ENCODE measurements around the gene SLC50A1.
A peak's percentile ranks its signal among the peaks of the same experiment; 100 is the strongest.
"Not testable (repeated sequence)": the region's sequence is repeated elsewhere in the genome, so short reads cannot be mapped to it uniquely, and the experiment has no call there.

SLC50A1 gene

DNA sequence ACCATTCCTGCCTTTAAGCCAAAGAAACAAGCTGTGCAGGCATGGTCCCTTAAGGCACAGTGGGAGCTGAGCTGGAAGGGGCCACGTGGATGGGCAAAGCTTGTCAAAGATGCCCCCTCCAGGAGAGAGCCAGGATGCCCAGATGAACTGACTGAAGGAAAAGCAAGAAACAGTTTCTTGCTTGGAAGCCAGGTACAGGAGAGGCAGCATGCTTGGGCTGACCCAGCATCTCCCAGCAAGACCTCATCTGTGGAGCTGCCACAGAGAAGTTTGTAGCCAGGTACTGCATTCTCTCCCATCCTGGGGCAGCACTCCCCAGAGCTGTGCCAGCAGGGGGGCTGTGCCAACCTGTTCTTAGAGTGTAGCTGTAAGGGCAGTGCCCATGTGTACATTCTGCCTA lies 1.3 kb upstream of the SLC50A1 start:
- no peak for DNase-seq

DNA sequence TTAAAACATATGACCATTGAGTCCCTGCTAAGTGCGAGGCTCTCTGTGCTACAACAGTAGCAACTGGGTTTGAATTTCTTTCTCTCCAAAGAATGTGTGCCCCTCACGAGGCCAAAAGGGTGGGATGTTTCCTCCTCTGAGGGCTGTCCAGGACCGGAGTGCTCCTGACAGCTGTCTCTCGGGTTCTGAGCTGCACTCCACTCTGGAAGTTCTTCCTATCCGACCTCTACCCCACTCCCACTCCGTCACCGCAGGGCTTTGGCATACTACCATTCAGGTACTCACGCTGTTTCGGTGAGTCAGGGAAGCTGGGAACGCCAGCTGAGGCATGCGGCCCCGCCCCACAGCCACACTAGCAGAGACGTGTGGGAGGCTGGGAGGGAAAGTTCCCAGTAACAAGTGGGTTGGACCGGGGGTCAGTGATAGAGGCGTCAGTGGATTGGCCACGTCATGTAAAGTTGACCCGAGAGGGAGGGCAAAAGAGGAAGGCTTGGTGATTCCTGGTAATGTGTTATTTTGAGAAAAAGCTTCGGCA lies 705 bp upstream of the SLC50A1 start:
- peak in 41 of 58 donors; percentile 23 to 72 (median 52) for DNase-seq

DNA sequence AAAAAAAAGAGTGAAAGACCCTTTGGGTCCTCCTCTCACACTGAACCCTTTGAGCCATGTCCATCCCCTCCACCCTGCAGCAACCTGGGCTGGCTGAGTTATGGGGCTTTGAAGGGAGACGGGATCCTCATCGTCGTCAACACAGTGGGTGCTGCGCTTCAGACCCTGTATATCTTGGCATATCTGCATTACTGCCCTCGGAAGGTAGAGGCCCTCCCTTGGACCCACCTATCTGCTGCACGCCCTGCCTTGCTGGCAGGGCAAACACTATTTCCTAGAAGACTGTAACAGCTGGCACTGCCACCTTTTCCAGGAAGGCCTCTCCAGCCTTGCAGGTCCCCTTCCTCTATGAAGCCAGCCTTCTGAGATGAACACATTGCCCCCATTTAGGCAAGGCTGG lies 1.1 kb downstream of the SLC50A1 start:
- DNase-seq, result peak in 1 of 58 donors; percentile 6

DNA sequence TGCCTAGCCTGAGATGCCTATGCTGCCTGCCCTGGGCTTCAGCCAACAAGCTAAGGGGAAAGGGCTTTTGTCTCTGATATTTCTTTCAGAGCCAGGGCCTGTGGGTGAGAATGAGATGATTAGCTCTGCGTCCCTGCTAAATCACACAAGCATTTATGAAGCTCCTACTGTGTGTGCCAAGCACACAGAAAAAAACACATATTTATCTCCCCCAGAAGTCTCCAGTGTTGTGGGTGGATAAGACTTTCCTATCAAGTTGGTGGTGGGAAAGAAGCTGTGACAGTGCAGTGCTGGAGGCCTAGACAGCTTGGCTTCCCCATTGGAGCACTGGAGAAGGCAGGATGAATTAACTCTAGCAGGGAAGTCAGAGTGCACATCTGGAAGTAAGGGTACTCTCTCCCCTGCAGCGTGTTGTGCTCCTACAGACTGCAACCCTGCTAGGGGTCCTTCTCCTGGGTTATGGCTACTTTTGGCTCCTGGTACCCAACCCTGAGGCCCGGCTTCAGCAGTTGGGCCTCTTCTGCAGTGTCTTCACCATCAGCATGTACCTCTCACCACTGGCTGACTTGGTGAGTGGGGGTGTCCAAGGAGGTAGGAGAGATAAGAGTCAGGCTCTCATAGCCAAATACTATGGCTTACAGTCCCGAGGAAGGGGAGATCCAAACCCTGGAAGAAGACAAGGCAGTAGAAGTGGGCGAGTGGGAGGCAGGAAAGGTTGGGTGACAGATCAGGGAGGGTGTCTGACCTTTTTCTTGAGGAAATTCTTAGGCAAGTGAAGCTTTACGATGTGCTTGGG lies 1.7 kb downstream of the SLC50A1 start:
- DNase-seq, result no peak

GRCh38 chr1:155139895-155140629 lies 4.4 kb downstream of the SLC50A1 start, which contains the start of gene DPM3:
Gene DPM3 (minus strand): TSS chr1:155140531. CDS start chr1:155140240, 291 bp downstream.
- DNase-seq, result peak; percentile 36 to 92 (median 85)

DNA sequence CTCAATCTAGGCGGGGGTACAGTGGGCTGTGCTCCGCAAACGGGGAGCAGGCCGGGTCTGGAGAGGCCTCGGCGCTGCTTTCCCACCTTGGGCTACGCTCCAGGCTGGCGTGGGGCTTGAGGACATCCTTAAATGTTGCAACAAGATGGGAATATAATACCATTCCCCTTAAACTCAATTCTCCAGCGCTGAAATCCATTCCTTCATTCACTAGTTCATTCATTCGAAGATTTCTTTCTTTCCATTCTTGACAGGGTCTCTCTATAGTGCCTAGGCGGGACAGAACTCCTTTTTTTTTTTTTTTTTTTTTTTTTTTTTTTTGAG lies 4.9 kb downstream of the SLC50A1 start:
- DNase-seq, result no peak

- no peak for DNase-seq
Observed at GRCh38 chr1:155141749-155142148, 6.1 kb downstream of the SLC50A1 start.

DNA sequence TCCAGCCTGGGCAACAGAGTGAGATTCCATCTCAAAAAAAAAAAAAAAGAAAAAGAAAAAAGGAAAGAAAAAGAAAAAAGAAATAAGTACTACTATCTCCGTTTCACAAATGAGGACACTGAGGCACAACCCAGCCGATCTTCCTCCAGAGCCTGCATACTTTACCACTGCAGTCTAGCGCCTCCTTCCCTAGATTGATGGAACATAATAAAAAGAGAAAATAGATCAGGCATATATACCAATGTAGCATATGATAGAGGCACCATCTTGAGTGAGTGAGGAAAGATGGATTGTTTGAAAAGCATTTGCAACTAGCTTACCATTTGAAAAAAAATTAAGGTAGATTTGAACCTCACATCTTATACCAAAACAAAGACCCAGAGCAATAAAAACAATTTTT lies 9.8 kb downstream of the SLC50A1 start:
- DNase-seq, result no peak

GRCh38 chr1:155155996-155156643 lies 20.5 kb downstream of the SLC50A1 start:
- DNase-seq, result not testable (repeated sequence)

- no peak for DNase-seq
Observed at GRCh38 chr1:155158991-155159390, 23.3 kb downstream of the SLC50A1 start.

- DNase-seq, result no peak
Observed at GRCh38 chr1:155160128-155160527, 24.5 kb downstream of the SLC50A1 start.

DNA sequence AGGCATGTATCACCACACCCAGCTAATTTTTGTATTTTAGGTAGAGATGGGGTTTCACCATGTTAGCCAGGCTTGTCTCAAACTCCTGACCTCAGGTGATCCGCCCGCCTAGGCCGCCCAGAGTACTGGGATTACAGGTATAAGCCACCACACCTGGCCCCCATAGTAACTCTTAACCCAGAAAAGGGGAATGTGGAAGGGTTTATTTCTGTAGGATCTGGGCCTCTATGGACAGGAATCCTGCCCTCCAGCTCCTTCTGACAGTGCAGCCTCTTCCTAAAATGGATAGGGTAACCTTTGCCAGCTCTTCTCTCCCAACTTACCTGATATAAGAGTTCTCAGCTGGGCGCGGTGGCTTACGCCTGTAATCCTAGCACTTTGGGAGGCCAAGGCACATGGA lies 27.0 kb downstream of the SLC50A1 start:
- not testable (repeated sequence) for DNase-seq

DNA sequence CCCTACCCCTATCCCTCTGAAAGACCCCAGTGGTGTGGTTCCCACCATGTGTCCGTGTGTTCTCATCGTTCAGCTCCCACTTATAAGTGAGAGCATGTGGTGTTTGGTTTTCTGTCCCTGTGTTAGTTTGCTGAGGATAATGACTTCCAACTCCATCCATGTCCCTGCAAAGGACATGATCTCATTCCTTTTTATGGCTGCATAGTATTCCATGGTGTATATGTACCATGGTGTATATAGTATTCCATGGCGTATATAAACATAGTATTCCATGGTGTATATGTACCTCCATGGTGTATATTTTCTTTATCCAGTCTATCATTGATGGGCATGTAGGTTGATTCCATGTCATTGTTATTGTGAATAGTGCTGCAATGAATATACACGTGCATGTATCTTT lies 28.1 kb downstream of the SLC50A1 start:
- not testable (repeated sequence) for DNase-seq

- DNase-seq, result not testable (repeated sequence)
Observed at GRCh38 chr1:155164625-155165024, 29.0 kb downstream of the SLC50A1 start.

GRCh38 chr1:155166051-155166470 lies 30.4 kb downstream of the SLC50A1 start:
- no peak for DNase-seq

- DNase-seq, result peak in 31 of 58 donors; percentile 22 to 79 (median 47)
Observed at GRCh38 chr1:155166471-155167165, 31.0 kb downstream of the SLC50A1 start.

- DNase-seq, result peak in 56 of 58 donors; percentile 39 to 95 (median 81)
Observed at GRCh38 chr1:155167166-155168104, 31.8 kb downstream of the SLC50A1 start.

DNA sequence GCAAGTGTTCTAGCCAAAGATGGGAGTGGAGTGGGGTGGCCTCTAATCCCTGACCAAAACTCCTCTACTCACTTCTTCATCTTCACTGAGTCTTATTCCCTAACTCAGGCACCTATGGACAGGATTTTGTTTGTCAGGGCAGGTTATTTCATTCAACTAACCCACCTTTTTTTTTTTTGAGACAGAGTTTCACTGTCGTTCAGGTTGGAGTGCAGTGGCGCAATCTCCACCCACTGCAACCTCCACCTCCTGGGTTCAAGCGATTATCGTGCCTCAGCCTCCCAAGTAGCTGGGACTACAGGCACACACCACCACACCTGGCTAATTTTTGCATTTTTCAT lies 32.4 kb downstream of the SLC50A1 start:
- not testable (repeated sequence) for DNase-seq

- DNase-seq, result no peak
Observed at GRCh38 chr1:155168456-155169210, 33.0 kb downstream of the SLC50A1 start.
